GM12878 (cell line): ENCODE measurements around the gene AP3S2. TPM values are rescaled to one million over a fixed set of nuclear protein-coding genes. Genes with fewer than 3 reads are reported as not detected.

ENCODE experiments used
- ATAC-seq: fragments of 200-7000 bp; cut with Tn5 transposase; 3 replicates; pipeline ENCODE4 v1.9.1; 2020; ENCODE audit warnings: mild to moderate bottlenecking, moderate library complexity
- BruUV-seq: library from RNA; stranded (reverse); fragments of 400-500 nt; replicated peaks from 2 replicates; lab custom pipeline; 2021; lab: Mats Ljungman, UMichigan
- CTCF ChIA-PET: fragments of 300-600 bp; sonication (Branson Sonifier 250); formaldehyde crosslinking; extraction: SDS; loops from one replicate; lab custom pipeline; 2021; ENCODE audit warnings: inconsistent platforms; lab: Yijun Ruan, JAX
- POLR2A ChIA-PET: fragments of 350-600 bp; formaldehyde crosslinking; extraction: SDS; loops from one replicate; lab custom pipeline; 2021; ENCODE audit warnings: inconsistent platforms; lab: Charles Lee
- RAD21 ChIA-PET: fragments of 300-600 bp; sonication (Branson Sonifier 250); formaldehyde crosslinking; loops from one replicate; lab custom pipeline; 2023; ENCODE audit warnings: antibody characterized with exemption; ENCODE audit not compliant: unreplicated experiment; lab: Charles Lee
- SMC1A ChIA-PET: fragments of 300-600 bp; sonication (Branson Sonifier 250); formaldehyde crosslinking; loops from one replicate; lab custom pipeline; 2023; ENCODE audit not compliant: unreplicated experiment, uncharacterized antibody; lab: Charles Lee
- DNase-seq: peaks from one replicate; pipeline ENCODE4 v3.0.0-alpha.2; 2011; ENCODE audit warnings: low read depth, low spot score
- FAIRE-seq: peaks from 3 replicates; lab custom pipeline; 2011; peaks lifted over from hg19 to GRCh38; lab: Jason Lieb, UNC
- H2AFZ ChIP-seq: 2 replicates; pipeline ENCODE4 v1.6.0; 2011; ENCODE audit warnings: low read depth, low read length, control low read depth; ENCODE audit not compliant: control insufficient read depth
- H3K27ac ChIP-seq: 2 replicates; pipeline ENCODE4 v1.5.1; 2011; ENCODE audit warnings: control low read depth; ENCODE audit not compliant: control insufficient read depth, insufficient read depth
- H3K27me3 ChIP-seq, 2 experiments: replicated peaks in 1 of 2; 2 replicates each; pipeline versions ENCODE4 v1.6.0 to v1.6.1; 2011; ENCODE audit warnings: low read length in 1 of 2; ENCODE audit not compliant: control insufficient read depth in 2 of 2, insufficient read depth in 2 of 2
- H3K36me3 ChIP-seq, 2 experiments: 2 replicates each; pipeline ENCODE4 v1.5.1; 2011; ENCODE audit warnings: low read length in 1 of 2; ENCODE audit not compliant: control insufficient read depth in 2 of 2, insufficient read depth in 2 of 2
- H3K4me1 ChIP-seq: 2 replicates; pipeline ENCODE4 v1.6.1; 2011; ENCODE audit warnings: mild to moderate bottlenecking, low read length, moderate library complexity, mixed read lengths; ENCODE audit not compliant: control insufficient read depth, insufficient read depth
- H3K4me2 ChIP-seq: 2 replicates; pipeline ENCODE4 v1.6.0; 2011; ENCODE audit warnings: control low read depth; ENCODE audit not compliant: control insufficient read depth, insufficient read depth
- H3K4me3 ChIP-seq: fragments of 200-600 bp; sonication (generic); 2 replicates; pipeline ENCODE4 v1.5.1; 2016
- H3K79me2 ChIP-seq: 2 replicates; pipeline ENCODE4 v1.6.0; 2011; ENCODE audit warnings: low read length; ENCODE audit not compliant: control insufficient read depth, insufficient read depth
- H3K9ac ChIP-seq: 2 replicates; pipeline ENCODE4 v1.8.0; 2011; ENCODE audit warnings: low read length, control low read depth, mixed read lengths; ENCODE audit not compliant: control insufficient read depth, insufficient read depth
- H3K9me3 ChIP-seq: replicated peaks from 3 replicates; pipeline ENCODE4 v1.5.1; 2011; ENCODE audit warnings: mild to moderate bottlenecking, low read length; ENCODE audit not compliant: control insufficient read depth, insufficient read depth
- H4K20me1 ChIP-seq: 2 replicates; pipeline ENCODE4 v1.6.0; 2011; ENCODE audit not compliant: control insufficient read depth, insufficient read depth
- KLF5 ChIP-seq: fragments of 450-650 bp; IDR thresholded peaks from 2 replicates; pipeline ENCODE4 v1.6.1; 2014; ENCODE audit warnings: mild to moderate bottlenecking; ENCODE audit not compliant: partially characterized antibody
- MYC ChIP-seq: IDR thresholded peaks from 2 replicates; pipeline ENCODE4 v1.6.1; 2011; ENCODE audit warnings: mild to moderate bottlenecking, low read length, moderate library complexity, inconsistent platforms; ENCODE audit not compliant: insufficient read depth, insufficient replicate concordance, insufficient read length, severe bottlenecking
- TCF3 ChIP-seq: IDR thresholded peaks from 2 replicates; pipeline ENCODE4 v1.6.1; 2012; ENCODE audit warnings: low read depth, mild to moderate bottlenecking, low read length, borderline replicate concordance; ENCODE audit not compliant: insufficient read depth
- ZNF622 ChIP-seq: fragments of 450-650 bp; IDR thresholded peaks from 2 replicates; pipeline ENCODE4 v1.6.1; 2017; ENCODE audit warnings: mild to moderate bottlenecking, inconsistent platforms
- WGBS: methylation state at CpG from one replicate; pipeline ENCODE4 v1.1.6; 2016; ENCODE audit warnings: low lambda C conversion rate; ENCODE audit not compliant: insufficient replicate concordance, insufficient coverage; ENCODE audit errors: missing lambda C conversion rate; 5-methylcytosine and 5-hydroxymethylcytosine counted together
- in situ Hi-C: fragments of 300-500 bp; cut with MboI; formaldehyde crosslinking; loops from 9 replicates; pipeline ENCODE4 v1.14.3; 2018; ENCODE audit warnings: mixed read lengths
- intact Hi-C: fragments of 100-400 bp; cut with micrococcal nuclease; formaldehyde crosslinking; loops from one replicate; pipeline ENCODE4 v1.14.2; 2022; ENCODE audit not compliant: unreplicated experiment
- polyA plus RNA-seq, 11 experiments: library from polyadenylated mRNA; depleted of rRNA in 4 of 11; unstranded in 6 of 11; stranded (reverse) in 5 of 11; fragments of >200 nt; fragmentation: Nextera tagmentation in 4 of 11; fragmentation: Illumina TruSeq in 1 of 11; extraction: Ambion mirVana in 4 of 11; extraction: Trizol in 1 of 11; gene quantifications; 1 replicate in 1 of 11; 2 replicates in 10 of 11; pipeline versions ENCODE4 v1.2.1 to v1.2.3, GENCODE V29; 2011 to 2016; ENCODE audit warnings: inconsistent platforms in 2 of 11, missing spikeins in 2 of 11, low read depth in 1 of 11
- total RNA-seq, 4 experiments: library from RNA; depleted of rRNA in 3 of 4; stranded (reverse); fragments of >200 nt in 3 of 4; fragmentation: Illumina TruSeq in 1 of 4; extraction: Trizol in 1 of 4; gene quantifications; 2 replicates each; pipeline versions ENCODE4 v1.2.1 to v1.2.3, GENCODE V29; 2013 to 2021
- TF ChIP-seq, protein P1 (sequence below): IDR thresholded peaks from 2 replicates; pipeline ENCODE4 v1.6.1; 2011; ENCODE audit warnings: borderline replicate concordance, low read depth, mild to moderate bottlenecking, moderate library complexity, low read length; ENCODE audit not compliant: insufficient read depth, poor library complexity, severe bottlenecking

Gene AP3S2
- total and polyA plus RNA-seq, 10 of the 15 experiments (the other 5 are each of a cell fraction or from before 2014, with no cell fraction given), result 10.0 to 43.6 (median 26.0) TPM

DNA sequence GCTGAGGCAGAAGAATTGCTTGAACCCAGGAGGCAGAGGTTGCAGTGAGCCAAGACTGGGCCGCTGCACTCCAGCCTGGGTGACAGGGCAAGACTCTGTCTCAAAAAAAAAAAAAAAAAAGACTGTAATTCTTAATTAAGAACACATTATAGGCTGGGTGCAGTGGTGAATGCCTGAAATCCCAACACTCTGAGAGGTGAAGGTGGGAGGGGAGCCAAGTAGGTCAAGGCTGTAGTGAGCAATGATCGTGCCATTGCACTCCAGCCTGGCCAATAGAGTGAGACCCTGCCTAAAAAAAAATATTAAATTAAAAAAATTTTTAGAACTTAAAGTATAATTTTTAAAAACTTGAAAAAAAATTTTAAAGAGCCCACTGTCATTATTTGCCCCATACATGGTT is 32.4 kb upstream of the AP3S2 start:
- H3K27ac ChIP-seq, result no peak overlapping the region
- no peaks in the 10 kb centered on the region for H3K4me1 ChIP-seq
- H3K27me3 ChIP-seq, result no peaks in the 10 kb centered on the region
- no peaks in the 10 kb centered on the region for H4K20me1 ChIP-seq
- no peaks in the 10 kb centered on the region for H3K9me3 ChIP-seq
- ChIA-PET CTCF (no interaction called here), SMC1A (interaction anchor here (0.7 to 1.6 kb wide), 3 partner anchors 12 to 176 kb away, joined by 3 to 5 read pairs (median 4); no protein-coding TSS in a partner anchor), RAD21 (no interaction called here), POLR2A (interaction anchor here (0.7 kb wide), 1 partner anchor 238 kb away, joined by 3 read pairs; no protein-coding TSS in a partner anchor)
- no peak for DNase-seq
- in situ Hi-C loops, result no loop called here
- TF ChIP-seq KLF5 (no peak), TCF3 (no peak), MYC (no peak), ZNF622 (no peak)
- TF ChIP-seq, protein P1, sequence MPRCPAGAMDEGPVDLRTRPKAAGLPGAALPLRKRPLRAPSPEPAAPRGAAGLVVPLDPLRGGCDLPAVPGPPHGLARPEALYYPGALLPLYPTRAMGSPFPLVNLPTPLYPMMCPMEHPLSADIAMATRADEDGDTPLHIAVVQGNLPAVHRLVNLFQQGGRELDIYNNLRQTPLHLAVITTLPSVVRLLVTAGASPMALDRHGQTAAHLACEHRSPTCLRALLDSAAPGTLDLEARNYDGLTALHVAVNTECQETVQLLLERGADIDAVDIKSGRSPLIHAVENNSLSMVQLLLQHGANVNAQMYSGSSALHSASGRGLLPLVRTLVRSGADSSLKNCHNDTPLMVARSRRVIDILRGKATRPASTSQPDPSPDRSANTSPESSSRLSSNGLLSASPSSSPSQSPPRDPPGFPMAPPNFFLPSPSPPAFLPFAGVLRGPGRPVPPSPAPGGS, result no peak
- no peak overlapping the region for H3K9ac ChIP-seq
- BruUV-seq, result no TSS peak
- intact Hi-C loops, result no loop called here
- no peak overlapping the region for H3K4me3 ChIP-seq
- FAIRE-seq, result no peak
- no peaks in the 10 kb centered on the region for H3K79me2 ChIP-seq
- H3K36me3 ChIP-seq, result no peaks in the 10 kb centered on the region
- no peak overlapping the region for H2AFZ ChIP-seq
- WGBS, result 92% methylated on average over 1 of the region's 2 CpGs
- H3K4me2 ChIP-seq, result no peak overlapping the region
- no peak for ATAC-seq
